NCI-H2029 (cell line): ENCODE measurements around the gene DOCK10.

Experiments
- DNase-seq: peaks from one replicate; lab custom pipeline; 2025; lab: John Stamatoyannopoulos, UW

DOCK10 gene

GRCh38 chr2:225041207-225041850 lies 939 bp downstream of the DOCK10 start:
- DNase-seq, result no peak

- no peak for DNase-seq
Measured at GRCh38 chr2:225040856-225041206, 1.4 kb downstream of the DOCK10 start.

- DNase-seq, result no peak
Measured at GRCh38 chr2:225040142-225040541, 2.1 kb downstream of the DOCK10 start.

GRCh38 chr2:225038231-225038523 lies 4.1 kb downstream of the DOCK10 start:
- DNase-seq, result no peak

- no peak for DNase-seq
Measured at GRCh38 chr2:225037415-225038230, 4.6 kb downstream of the DOCK10 start.

DNA sequence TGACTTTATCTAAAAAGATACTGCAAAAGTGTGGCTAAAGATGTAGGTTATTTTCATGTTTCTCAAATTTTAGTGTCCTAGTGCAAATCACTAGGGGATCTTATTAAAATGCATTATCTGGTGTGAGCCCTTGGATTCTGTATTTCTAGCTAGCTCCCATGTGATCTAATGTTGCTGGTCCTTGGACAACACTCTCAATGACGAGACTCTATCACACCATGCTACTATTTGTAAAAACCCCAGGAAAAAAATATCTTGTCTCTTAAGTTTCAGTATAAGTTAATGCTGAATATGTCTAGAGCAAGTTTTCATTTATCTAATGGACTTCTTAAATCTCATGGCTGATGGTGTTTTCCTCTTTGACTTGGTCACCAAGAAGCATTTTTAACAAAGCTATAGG lies 5.8 kb downstream of the DOCK10 start:
- no peak for DNase-seq

DNA sequence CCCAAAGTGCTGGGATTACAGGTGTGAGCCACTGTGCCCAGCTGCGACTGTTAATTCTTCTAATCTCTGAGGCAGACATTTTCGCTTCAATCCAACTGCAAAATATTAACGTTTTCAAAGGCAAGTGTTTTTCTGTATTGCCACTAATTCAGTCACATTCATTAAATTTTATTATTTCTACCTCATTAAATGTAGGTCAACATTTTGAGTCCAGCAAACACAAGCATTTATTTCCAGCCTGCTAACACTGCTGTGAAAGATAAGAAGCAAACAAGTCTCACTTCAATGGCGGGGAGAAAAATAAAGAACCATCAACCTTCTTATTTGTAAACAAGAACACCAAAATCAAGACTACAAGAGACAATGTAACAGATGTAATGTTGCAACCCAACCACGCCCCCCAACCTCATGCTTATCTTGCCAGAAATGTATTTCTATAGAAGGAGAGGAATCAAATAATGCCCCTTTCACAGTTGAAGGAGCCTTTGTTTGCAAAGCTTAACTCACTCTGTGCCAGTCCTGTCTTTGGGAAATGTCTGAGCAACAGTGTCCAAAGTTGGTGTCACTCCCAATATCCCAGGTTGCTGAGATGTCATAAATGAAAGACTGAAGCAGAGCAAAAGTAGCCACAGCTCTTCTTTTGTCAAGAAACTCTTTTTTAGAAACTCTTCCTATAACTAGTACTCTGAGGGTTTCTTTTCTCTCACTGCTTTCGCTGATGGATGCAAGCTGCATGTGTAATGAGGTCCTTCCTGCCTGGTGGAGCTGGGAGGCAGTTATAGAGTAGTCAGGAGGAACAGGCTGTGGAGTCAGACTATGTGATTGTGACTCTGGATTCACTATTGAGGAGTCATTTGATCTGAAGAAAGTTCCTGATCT lies 8.6 kb downstream of the DOCK10 start:
- no peak for DNase-seq

GRCh38 chr2:225032246-225032645 lies 10.0 kb downstream of the DOCK10 start:
- DNase-seq, result no peak

GRCh38 chr2:225031599-225031998 lies 10.7 kb downstream of the DOCK10 start:
- DNase-seq, result no peak

DNA sequence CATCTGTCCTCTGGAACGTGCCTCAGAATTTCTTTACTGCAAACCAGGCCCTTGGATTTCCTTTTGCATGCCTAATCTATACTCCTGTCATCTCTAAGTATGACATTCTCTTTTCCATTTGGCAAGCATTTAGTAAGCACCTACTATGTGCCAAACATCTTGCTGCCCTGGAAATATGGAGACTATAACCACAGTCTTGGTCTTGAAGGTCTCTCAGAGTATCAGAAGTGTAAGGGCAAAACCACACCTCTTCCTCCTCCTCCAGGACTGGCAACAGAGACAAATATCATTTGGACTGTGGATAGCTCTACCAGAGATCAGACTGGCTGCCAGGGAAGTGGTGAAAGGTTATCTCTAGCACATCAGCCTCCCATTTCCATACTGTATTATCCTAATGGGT lies 11.4 kb downstream of the DOCK10 start:
- DNase-seq, result no peak

DNA sequence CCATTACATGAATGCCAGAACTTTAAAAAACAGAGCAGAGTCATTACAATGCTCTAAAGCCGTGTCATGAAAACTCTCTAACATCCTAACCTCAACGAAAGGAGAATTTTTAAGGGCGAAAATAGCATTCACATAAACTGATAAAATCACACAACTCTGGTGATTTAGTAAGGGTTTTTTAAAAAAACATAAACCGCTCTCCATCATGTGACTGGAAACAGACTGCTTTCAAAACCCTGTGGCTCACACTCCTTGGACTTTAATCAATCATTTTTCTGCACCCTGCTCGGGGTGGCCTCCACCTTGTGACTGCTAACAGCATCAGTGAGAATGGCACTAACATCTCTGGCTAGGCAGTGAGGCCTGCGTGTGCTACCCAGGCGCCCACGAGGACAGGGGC lies 12.1 kb downstream of the DOCK10 start:
- no peak for DNase-seq

DNA sequence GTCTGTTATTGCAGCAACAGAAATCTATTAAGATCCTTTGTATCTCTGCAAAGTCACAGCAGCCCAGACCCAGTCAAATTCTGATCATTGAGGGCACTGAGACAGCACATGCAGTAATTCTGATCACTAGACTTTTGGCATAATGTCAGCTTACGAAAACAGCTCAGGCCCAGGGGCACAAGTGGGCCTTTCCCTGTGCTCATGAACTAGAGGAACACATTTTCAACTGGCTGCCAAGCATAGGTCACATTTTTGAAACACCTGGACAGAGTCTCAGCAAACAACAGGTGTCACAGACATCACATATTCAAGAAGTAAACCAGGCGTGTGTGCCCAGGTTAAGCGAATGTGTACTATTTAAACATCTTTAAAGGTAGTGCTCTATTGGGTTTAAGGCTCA lies 13.7 kb downstream of the DOCK10 start:
- DNase-seq, result no peak

DNA sequence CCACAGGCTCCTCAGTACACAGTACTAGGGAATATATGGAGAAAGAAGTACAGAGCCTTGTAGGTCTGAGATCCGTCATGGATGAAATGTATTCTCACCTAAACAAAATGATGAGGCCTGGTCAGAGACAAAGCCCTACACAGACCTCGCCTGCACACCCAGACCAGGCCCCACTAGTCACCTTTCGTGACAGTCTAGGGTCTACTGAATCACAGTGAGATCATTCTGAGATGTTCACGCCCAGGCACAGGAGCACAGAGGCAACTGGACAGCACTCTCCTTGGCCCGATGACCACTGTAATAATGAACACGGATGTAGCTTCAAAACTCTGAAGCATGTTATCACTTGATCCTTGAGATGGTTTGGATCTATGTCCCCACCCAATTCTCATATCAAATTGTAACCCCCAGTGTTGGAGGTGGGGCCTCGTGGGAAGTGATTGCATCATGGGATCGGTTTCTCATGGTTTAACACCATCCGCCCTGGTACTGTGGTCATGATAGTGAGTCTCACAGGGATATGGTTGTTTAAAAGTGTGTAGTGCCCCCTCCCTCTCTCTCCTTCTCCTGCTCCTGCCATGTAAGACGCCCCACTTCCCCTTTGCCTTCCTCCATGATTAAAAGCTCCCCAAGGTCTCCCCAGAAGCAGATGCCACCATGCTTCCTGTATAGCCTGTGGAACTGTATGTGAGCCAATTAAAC lies 15.1 kb downstream of the DOCK10 start:
- no peak for DNase-seq

DNA sequence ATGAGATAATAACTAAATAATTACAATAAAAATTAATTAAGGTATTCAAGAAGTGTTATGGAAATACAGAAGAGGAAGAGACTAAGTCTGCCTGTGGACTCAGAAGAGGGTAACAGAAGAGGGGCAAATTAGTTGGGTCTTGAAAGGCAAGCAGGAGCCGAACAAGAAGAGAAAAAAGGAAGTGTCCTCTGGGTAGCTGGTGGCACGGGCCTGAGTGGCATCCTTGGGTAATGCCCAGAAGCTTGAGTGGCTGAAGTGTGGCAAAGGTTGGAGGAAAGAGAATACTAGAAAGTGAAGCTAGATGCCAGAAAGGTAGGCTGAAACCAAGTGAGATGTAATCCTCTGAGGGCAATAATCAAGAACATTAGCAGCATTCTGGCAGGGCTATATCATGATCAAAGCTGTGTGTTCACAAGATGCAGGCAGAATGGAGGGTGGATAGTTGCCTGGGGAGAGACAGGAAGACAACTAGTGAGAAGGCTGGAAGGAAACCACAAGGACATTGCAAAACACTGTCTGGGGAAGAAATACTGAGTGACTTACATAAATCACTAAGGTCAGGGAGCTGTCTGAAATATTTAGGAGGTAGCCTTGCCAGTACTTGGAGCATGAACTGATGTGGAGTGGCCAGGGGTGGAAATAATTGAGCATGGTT lies 16.2 kb downstream of the DOCK10 start:
- DNase-seq, result no peak

DNA sequence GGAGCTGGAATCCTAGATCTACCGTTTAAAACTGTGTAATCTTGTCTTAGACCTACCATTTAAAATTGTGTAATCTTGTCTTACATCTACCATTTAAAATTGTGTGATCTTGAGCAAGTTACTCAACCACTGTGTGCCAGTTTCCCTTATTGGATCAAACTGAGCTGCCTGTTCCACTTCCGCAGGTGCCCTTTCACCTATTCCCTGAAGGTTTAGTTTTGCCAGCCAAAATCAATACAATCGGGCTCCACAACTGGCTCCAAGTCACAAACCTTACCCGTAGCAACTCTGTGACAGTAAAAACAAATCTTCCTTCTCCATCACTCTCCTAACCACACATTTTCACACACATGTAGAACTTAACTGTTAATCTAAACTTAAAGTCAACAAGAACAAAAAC lies 20.1 kb downstream of the DOCK10 start:
- DNase-seq, result no peak

DNA sequence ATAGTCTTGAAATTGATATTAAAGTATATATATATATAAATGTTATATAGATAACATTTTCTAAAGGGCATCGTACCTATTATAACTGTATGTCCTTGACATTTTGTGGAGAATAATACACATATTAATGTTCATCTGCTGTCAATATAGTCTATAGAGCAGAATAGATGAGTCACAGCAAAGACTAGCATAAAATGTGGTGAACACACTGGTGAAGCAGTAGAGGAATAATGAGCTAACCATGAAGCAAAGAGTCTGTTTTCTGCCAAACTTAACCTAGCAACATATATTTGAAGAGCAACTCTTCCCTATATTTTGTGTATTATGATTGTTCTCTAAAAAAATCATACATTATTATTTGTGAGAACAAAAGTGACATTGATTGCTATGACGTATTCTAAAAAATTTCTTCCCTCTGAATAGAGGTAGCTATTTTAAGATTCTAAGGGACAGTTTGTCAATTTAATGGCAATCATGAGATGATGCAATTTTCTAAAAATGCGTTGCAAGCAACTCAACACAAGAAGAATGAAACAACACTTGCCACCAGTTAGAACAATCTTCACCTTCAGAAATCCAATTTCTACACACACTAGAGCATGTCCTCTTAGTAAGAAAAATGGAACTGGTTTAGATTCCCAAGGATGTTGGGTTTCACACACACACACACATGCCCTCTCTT lies 22.0 kb downstream of the DOCK10 start:
- no peak for DNase-seq

DNA sequence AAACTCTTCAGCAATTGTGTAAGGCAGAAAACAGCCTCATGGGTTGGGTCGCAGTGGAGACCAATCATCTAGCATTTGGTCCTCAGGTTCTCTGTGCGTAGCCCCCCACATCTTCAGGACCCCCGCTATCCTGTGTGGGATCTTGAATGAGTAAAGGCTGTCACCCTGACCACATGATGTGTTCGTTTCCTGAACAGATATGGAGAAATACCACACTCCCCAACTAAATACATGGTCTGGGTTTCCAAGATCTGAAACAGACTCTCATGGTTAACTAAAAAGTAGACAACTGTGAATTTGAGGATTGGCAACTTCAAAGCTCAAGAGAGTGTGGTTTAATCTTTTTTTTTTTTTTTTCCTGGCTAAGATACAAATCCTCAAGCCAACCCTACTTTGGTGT lies 23.2 kb downstream of the DOCK10 start:
- DNase-seq, result no peak

DNA sequence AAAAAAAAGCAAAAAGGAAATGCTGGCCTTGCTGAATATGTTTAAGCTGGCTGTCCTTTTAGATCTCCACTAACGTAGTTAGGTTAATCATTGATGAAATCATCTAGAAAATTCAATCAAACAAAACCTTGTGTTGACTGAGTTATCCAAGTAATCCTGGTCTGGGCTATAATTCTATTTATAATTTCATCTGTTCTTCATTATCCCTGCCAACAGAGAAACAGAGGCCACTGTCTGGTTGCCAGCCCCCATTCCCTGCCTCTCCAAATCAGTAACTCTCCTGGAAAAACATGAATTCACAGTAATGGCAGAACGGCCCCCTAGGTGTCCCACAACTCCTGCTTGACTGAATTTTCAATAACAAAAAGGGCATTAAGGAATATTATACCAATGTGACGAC lies 24.6 kb downstream of the DOCK10 start:
- DNase-seq, result no peak

DNA sequence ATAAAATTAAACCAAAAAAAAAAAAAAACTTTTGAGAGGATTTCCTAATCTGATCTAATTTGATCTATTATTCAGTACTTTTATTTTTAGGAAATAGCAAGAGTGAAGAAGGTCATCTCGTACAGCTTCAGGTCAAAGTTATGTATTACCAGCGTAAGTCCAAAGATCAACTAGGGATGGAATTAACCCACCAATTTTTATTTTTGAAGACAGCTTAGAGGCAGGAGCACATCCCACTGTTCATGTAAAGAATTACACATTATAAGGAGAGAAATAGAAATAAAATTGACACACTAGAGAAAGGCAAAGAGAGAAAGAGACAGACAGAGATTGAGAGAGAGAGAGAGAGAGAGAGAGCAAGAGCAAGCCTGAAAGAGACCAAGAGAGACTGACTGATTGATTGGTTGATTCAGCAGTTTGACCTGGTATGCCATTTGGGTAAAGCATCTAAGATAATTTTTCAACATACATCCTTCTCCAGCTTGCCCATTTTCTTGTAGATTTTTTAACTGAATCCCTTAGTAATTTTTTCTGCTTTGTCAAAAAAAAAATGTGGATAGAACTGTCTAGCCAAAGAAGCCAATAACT lies 25.1 kb downstream of the DOCK10 start:
- no peak for DNase-seq

DNA sequence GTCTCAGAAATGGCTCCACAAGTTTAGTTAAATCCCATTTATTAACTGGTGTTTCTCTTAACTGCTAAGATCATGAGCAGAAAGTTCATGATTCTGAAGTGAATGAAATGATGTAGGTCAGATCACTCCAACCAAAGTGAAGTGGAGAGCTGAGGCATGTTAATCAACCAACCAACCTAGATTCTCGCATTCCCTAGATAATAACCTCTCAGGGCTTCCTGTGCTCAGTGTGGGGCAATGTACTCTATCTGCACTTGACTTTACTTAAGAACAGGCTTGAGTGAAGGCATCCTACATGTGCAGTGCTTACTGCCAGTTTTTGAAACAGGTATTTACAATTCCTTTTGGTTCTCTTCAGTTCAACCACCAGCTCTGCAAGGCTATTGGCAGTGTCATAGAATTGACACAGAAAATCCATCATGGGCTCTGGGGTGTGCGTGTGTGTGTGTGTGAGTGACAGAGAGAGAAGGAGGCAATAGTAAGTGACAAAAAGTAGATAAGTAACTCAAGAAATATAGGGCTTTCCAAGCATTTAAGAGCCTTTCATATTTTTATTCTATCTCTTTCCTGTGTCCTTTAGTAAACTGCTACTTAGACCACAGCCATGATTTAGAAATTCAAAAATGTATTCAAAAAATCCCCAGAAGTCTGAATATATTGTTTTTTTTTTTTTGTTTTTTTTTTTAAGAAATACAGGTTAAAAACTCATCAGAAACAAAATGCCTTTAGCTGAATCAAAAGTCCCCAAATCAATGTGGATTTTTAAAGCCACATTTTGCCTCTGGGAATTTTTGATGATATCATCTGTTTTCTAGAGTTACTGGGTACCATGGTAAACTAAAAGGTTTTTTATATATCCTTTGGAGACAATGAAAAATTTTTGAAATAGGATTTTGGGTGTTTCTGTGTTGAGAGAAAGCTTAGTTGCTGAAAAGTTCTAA lies 28.6 kb downstream of the DOCK10 start:
- DNase-seq, result no peak
